ENCODE measurements around the gene RAB10. TPM values are rescaled to one million over a fixed set of nuclear protein-coding genes. Genes with fewer than 3 reads are reported as not detected.

Gene RAB10
- polyA plus RNA-seq, 1 donor (not counting 4 experiments of a cell fraction or from before 2014, with no cell fraction given), result 252 TPM

- no peak for TF ChIP-seq EZH2 (IDR thresholded peaks at IDR 0.05; ENCODE audit: low read length)
- TF ChIP-seq CTCF (optimal IDR thresholded peaks at IDR 0.05 in 1 of 3, IDR thresholded peaks at IDR 0.05 in 1 of 3, conservative IDR thresholded peaks at IDR 0.05 in 1 of 3; ENCODE audit: extremely low read depth in 1 of 3, insufficient read depth in 2 of 3, low read length in 3 of 3), result no peak
- Histone ChIP-seq H3K4me2 (ENCODE audit: control insufficient read depth, extremely low read depth, insufficient read depth, low read depth, low read length) (no peak overlapping the region), H3K4me1 (ENCODE audit: control insufficient read depth, extremely low read depth, insufficient read depth, low read length) (peaks cover 17% of the 10 kb centered on the region), H3K27ac (ENCODE audit: control insufficient read depth, insufficient read depth, low read length) (no peak overlapping the region), H2AFZ (ENCODE audit: control insufficient read depth, low read length) (no peak overlapping the region), H4K20me1 (ENCODE audit: control insufficient read depth, extremely low read depth, insufficient read depth, low read length) (peaks cover 35% of the 10 kb centered on the region), H3K4me3 (ENCODE audit: control insufficient read depth in 2 of 3, extremely low read depth in 1 of 3, insufficient read depth in 2 of 3, low read depth in 1 of 3, low read length in 3 of 3) (no peak overlapping the region), H3K79me2 (ENCODE audit: control insufficient read depth, insufficient read depth, low read length) (peaks cover 96% of the 10 kb centered on the region), H3K27me3 (ENCODE audit: control insufficient read depth, extremely low read depth, insufficient read depth, low read length) (no peaks in the 10 kb centered on the region), H3K9ac (ENCODE audit: control insufficient read depth, extremely low read depth, insufficient read depth, low read length) (no peak overlapping the region), H3K36me3 (ENCODE audit: control insufficient read depth in 2 of 2, extremely low read depth in 1 of 2, insufficient read depth in 2 of 2, low read length in 2 of 2) (no peaks in the 10 kb centered on the region), H3K9me3 (ENCODE audit: control insufficient read depth, low read depth, low read length) (no peaks in the 10 kb centered on the region), H3K9me1 (ENCODE audit: control insufficient read depth, extremely low read depth, insufficient read depth, low read length) (no peaks in the 10 kb centered on the region)
- DNase-seq (ENCODE audit: low read depth, low spot score) (no peak), FAIRE-seq (no peak)
- dilution Hi-C loops (cut with MboI; ENCODE audit: extremely low pct_ligation_motif_present, low sequenced_read_pairs), result no loop called here
Measured at GRCh38 chr2:26048791-26049190, 14.9 kb downstream of the RAB10 start.

GRCh38 chr2:26049641-26050040, 15.8 kb downstream of the RAB10 start:
- no peak for FAIRE-seq
- Histone ChIP-seq H2AFZ (ENCODE audit: control insufficient read depth, low read length) (no peak overlapping the region), H3K4me3 (ENCODE audit: control insufficient read depth in 2 of 3, extremely low read depth in 1 of 3, insufficient read depth in 2 of 3, low read depth in 1 of 3, low read length in 3 of 3) (no peak overlapping the region), H3K9me1 (ENCODE audit: control insufficient read depth, extremely low read depth, insufficient read depth, low read length) (no peaks in the 10 kb centered on the region), H3K9ac (ENCODE audit: control insufficient read depth, extremely low read depth, insufficient read depth, low read length) (no peak overlapping the region), H3K4me2 (ENCODE audit: control insufficient read depth, extremely low read depth, insufficient read depth, low read depth, low read length) (no peak overlapping the region), H3K4me1 (ENCODE audit: control insufficient read depth, extremely low read depth, insufficient read depth, low read length) (peaks cover 8% of the 10 kb centered on the region), H3K27me3 (ENCODE audit: control insufficient read depth, extremely low read depth, insufficient read depth, low read length) (no peaks in the 10 kb centered on the region), H3K27ac (ENCODE audit: control insufficient read depth, insufficient read depth, low read length) (no peak overlapping the region), H3K9me3 (ENCODE audit: control insufficient read depth, low read depth, low read length) (no peaks in the 10 kb centered on the region), H4K20me1 (ENCODE audit: control insufficient read depth, extremely low read depth, insufficient read depth, low read length) (peaks cover 30% of the 10 kb centered on the region), H3K36me3 (ENCODE audit: control insufficient read depth in 2 of 2, extremely low read depth in 1 of 2, insufficient read depth in 2 of 2, low read length in 2 of 2) (no peaks in the 10 kb centered on the region), H3K79me2 (ENCODE audit: control insufficient read depth, insufficient read depth, low read length) (peaks cover 95% of the 10 kb centered on the region)
- TF ChIP-seq CTCF (optimal IDR thresholded peaks at IDR 0.05 in 1 of 3, IDR thresholded peaks at IDR 0.05 in 1 of 3, conservative IDR thresholded peaks at IDR 0.05 in 1 of 3; ENCODE audit: extremely low read depth in 1 of 3, insufficient read depth in 2 of 3, low read length in 3 of 3) (no peak), EZH2 (IDR thresholded peaks at IDR 0.05; ENCODE audit: low read length) (no peak)
- no peak for DNase-seq (ENCODE audit: low read depth, low spot score)
- dilution Hi-C loops (cut with MboI; ENCODE audit: extremely low pct_ligation_motif_present, low sequenced_read_pairs), result no loop called here

Data from keratinocyte (primary cell).